TTC549 (cell line): ENCODE measurements around the gene SLC8A1.

Experiments used
- FAIRE-seq: peaks from 2 replicates; lab custom pipeline; 2012; peaks lifted over from hg19 to GRCh38; lab: Jason Lieb, UNC

Gene SLC8A1

GRCh38 chr2:40421631-40422297 lies 30.1 kb downstream of the SLC8A1 start:
- FAIRE-seq = no peak

GRCh38 chr2:40420478-40420877 lies 31.4 kb downstream of the SLC8A1 start:
- no peak for FAIRE-seq

GRCh38 chr2:40419364-40419762 lies 32.5 kb downstream of the SLC8A1 start:
- FAIRE-seq = no peak

- FAIRE-seq = no peak
Measured at GRCh38 chr2:40418614-40419363, 33.1 kb downstream of the SLC8A1 start.

- no peak for FAIRE-seq
Measured at GRCh38 chr2:40416486-40416885, 35.4 kb downstream of the SLC8A1 start.

- no peak for FAIRE-seq
Measured at GRCh38 chr2:40415391-40415790, 36.5 kb downstream of the SLC8A1 start.

GRCh38 chr2:40412456-40412855 lies 39.4 kb downstream of the SLC8A1 start:
- no peak for FAIRE-seq

- no peak for FAIRE-seq
Measured at GRCh38 chr2:40410695-40411094, 41.2 kb downstream of the SLC8A1 start.

- no peak for FAIRE-seq
Measured at GRCh38 chr2:40409734-40410133, 42.2 kb downstream of the SLC8A1 start.

- no peak for FAIRE-seq
Measured at GRCh38 chr2:40406485-40407289, 45.2 kb downstream of the SLC8A1 start.

GRCh38 chr2:40405465-40405864 lies 46.4 kb downstream of the SLC8A1 start:
- FAIRE-seq = no peak

GRCh38 chr2:40404517-40404916 lies 47.4 kb downstream of the SLC8A1 start:
- FAIRE-seq = no peak

- FAIRE-seq = no peak
Measured at GRCh38 chr2:40403233-40403836, 48.6 kb downstream of the SLC8A1 start.

- FAIRE-seq = no peak
Measured at GRCh38 chr2:40401896-40402295, 50.0 kb downstream of the SLC8A1 start.

- no peak for FAIRE-seq
Measured at GRCh38 chr2:40400336-40400953, 51.4 kb downstream of the SLC8A1 start.

GRCh38 chr2:40397765-40398164 lies 54.1 kb downstream of the SLC8A1 start:
- no peak for FAIRE-seq

GRCh38 chr2:40396124-40396523 lies 55.8 kb downstream of the SLC8A1 start:
- FAIRE-seq = no peak

GRCh38 chr2:40395169-40396073 lies 56.5 kb downstream of the SLC8A1 start:
- no peak for FAIRE-seq

- no peak for FAIRE-seq
Measured at GRCh38 chr2:40394597-40394996, 57.3 kb downstream of the SLC8A1 start.

- FAIRE-seq = no peak
Measured at GRCh38 chr2:40394031-40394430, 57.9 kb downstream of the SLC8A1 start.

- no peak for FAIRE-seq
Measured at GRCh38 chr2:40388161-40388560, 63.7 kb downstream of the SLC8A1 start.
